ENCODE results near the gene CHMP2A. TPM values are rescaled to one million over a fixed set of nuclear protein-coding genes. Genes with fewer than 3 reads are reported as not detected.

CHMP2A gene
- total RNA-seq, 2 donors from 2014 or later = 96.9 to 103 TPM

- DNase-seq (ENCODE audit: low spot score) = peak; percentile 62
- intact Hi-C loops (cut with DNase I) = no loop called here
Observed at GRCh38 chr19:58557221-58558065, 2.5 kb upstream of the CHMP2A start.

GRCh38 chr19:58556622-58557220 lies 1.8 kb upstream of the CHMP2A start:
- intact Hi-C loops (cut with DNase I) = no loop called here
- DNase-seq (ENCODE audit: low spot score) = peak; percentile 62

- DNase-seq (ENCODE audit: low spot score) = peak; percentile 69
Observed at GRCh38 chr19:58555920-58556621, 1.2 kb upstream of the CHMP2A start.

GRCh38 chr19:58555369-58555885 lies 522 bp upstream of the CHMP2A start:
- peak; percentile 76 for DNase-seq (ENCODE audit: low spot score)
- intact Hi-C loops (cut with DNase I) = no loop called here

More at GRCh38 chr19:58555920-58556621, 1.2 kb upstream of the CHMP2A start:
- intact Hi-C loops (cut with DNase I) = no loop called here

GRCh38 chr19:58553799-58554493 lies 959 bp downstream of the CHMP2A start:
- DNase-seq (ENCODE audit: low spot score) = peak; percentile 73
- intact Hi-C loops (cut with DNase I) = no loop called here

GRCh38 chr19:58552655-58553054 lies 2.2 kb downstream of the CHMP2A start:
- DNase-seq (ENCODE audit: low spot score) = no peak
- intact Hi-C loops (cut with DNase I) = no loop called here

GRCh38 chr19:58551577-58552471 lies 3.1 kb downstream of the CHMP2A start:
- DNase-seq (ENCODE audit: low spot score) = no peak
- intact Hi-C loops (cut with DNase I) = no loop called here

- DNase-seq (ENCODE audit: low spot score) = no peak
- intact Hi-C loops (cut with DNase I) = no loop called here
Observed at GRCh38 chr19:58551123-58551497, 3.8 kb downstream of the CHMP2A start.

- intact Hi-C loops (cut with DNase I) = no loop called here
- DNase-seq (ENCODE audit: low spot score) = no peak
Observed at GRCh38 chr19:58550362-58551122, 4.4 kb downstream of the CHMP2A start.

GRCh38 chr19:58549664-58550361 lies 5.1 kb downstream of the CHMP2A start:
- DNase-seq (ENCODE audit: low spot score) = no peak

GRCh38 chr19:58548859-58549663 lies 5.8 kb downstream of the CHMP2A start:
- intact Hi-C loops (cut with DNase I) = no loop called here
- no peak for DNase-seq (ENCODE audit: low spot score)

More at GRCh38 chr19:58549664-58550361, 5.1 kb downstream of the CHMP2A start:
- intact Hi-C loops (cut with DNase I) = no loop called here

GRCh38 chr19:58547323-58548312 lies 7.3 kb downstream of the CHMP2A start:
- intact Hi-C loops (cut with DNase I) = no loop called here

GRCh38 chr19:58546019-58546530 lies 8.8 kb downstream of the CHMP2A start:
- intact Hi-C loops (cut with DNase I) = no loop called here
- no peak for DNase-seq (ENCODE audit: low spot score)

More at GRCh38 chr19:58547323-58548312, 7.3 kb downstream of the CHMP2A start:
- no peak for DNase-seq (ENCODE audit: low spot score)

GRCh38 chr19:58545286-58546018 lies 9.5 kb downstream of the CHMP2A start:
- intact Hi-C loops (cut with DNase I) = no loop called here
- DNase-seq (ENCODE audit: low spot score) = no peak

All from posterior vena cava (tissue), 2 donors.